Posterior vena cava (tissue), 2 donors: Measurements from ENCODE around the gene FBXO47. TPM values are rescaled to one million over a fixed set of nuclear protein-coding genes. Genes with fewer than 3 reads are reported as not detected.
A peak's percentile ranks its signal among the peaks of the same experiment; 100 is the strongest.
"Not testable (repeated sequence)": the region's sequence is repeated elsewhere in the genome, so short reads cannot be mapped to it uniquely, and the experiment has no call there.

Experiments
- DNase-seq: peaks from one replicate; pipeline ENCODE4 v3.0.0-alpha.2; 2020; ENCODE audit warnings: low spot score
- intact Hi-C, 2 donors: fragments of 100-400 bp; cut with DNase I; formaldehyde crosslinking; loops; one replicate each; pipeline versions ENCODE4 v1.14.1 to v1.14.2; 2022 to 2023
- total RNA-seq, 2 donors: library from RNA; stranded (reverse); fragmentation: NEBNext Ultra II Directional; extraction: Animal tissue kit (Norgen Biotek cat#: 25700); gene quantifications; one replicate each; pipeline ENCODE4 v1.2.1, GENCODE V29; 2021
- donor health status: DM: yes; HTN: yes; CAD: no.
- donor health status: DM: yes; HTN: yes; CAD: no.

The FBXO47 gene
- total RNA-seq, 2 donors from 2014 or later: not detected

- DNase-seq, intact Hi-C loops: not testable (repeated sequence)
Observed at GRCh38 chr17:38930782-38931181, 36.4 kb downstream of the FBXO47 start.

DNA sequence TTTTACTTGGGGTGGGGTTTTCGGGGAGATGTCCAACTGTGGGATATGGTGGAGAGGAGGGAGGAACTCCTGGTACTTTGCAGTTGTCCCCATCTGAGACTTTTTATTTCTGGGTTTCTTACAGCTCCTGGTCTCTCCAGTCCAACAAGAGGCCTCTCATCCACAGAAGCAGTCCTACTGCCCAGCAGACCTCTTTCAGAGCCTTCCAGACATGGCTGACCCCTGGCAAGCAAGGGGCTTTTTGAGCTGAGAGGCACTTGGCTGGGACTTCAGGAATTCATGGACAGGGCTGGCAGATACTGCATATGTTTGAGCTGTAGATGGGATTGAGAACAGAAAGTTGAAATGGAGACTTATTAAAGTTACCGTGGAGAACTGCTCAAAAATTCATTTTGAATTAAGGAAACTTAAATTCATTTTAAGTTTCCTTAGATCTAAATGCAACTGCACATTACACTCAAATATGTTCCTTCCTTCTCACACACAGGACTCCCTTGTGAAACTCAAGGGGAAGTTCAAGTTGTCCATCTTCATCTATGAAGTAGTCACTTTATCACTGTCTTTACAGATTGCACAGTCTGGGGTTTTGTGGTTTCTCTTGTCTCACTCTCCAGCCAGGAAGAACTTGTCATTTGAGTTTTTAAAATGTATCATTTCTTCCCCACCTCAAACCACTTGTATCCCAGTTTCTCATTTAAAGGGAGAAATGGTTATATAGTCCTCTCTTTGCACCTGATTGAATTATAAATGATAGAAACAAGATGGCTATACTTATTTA lies 40.7 kb downstream of the FBXO47 start:
- intact Hi-C loops: no loop called here
- DNase-seq: no peak

GRCh38 chr17:38925263-38925995 lies 41.8 kb downstream of the FBXO47 start, which contains the start of gene LASP1NB:
TSS of gene LASP1NB (plus strand) at chr17:38925614.
- intact Hi-C loops: no loop called here
- DNase-seq: no peak

DNA sequence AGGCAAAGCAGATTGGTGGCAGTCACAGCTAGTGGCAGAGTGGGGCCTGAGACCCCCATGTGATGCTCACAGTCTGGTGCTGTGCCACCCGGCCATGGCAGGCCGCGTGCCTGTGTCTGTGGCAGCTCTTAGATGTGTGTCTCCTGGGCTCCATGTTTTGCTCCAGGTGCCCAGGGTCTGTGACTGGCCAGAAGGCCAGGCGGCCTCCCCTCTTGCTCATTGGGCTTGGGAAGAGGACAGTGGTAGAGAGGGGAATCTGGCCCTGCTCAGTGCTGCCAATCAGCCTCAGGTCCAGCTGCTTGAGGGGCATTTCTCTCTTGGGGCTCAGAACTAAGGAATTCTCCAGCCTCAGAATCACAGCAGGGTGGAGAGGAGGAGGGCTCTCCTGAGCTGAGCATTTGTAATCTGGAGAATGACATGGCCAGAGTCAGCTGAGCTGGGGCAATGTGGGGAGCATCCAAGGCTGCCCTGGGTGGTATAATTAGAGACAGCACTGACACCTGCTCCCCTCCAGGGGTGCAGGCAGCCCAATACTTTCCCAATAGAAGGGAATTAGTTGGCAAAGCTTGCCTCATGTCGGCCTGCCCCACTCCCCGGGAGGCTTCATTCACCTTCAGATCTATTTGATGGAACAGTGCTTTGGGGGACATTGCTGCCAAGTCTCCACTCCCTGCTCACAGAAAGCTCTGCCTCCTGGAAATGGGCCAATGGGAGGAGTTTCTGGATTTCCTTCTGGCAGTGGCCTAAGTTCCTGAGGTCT lies 44.5 kb downstream of the FBXO47 start:
- intact Hi-C loops: loop anchor here in 1 of 2 donors (5.0 kb wide), 1 partner anchor 50 kb away; the partner anchor contains the start of gene LASP1
- peak; percentile 83 for DNase-seq

DNA sequence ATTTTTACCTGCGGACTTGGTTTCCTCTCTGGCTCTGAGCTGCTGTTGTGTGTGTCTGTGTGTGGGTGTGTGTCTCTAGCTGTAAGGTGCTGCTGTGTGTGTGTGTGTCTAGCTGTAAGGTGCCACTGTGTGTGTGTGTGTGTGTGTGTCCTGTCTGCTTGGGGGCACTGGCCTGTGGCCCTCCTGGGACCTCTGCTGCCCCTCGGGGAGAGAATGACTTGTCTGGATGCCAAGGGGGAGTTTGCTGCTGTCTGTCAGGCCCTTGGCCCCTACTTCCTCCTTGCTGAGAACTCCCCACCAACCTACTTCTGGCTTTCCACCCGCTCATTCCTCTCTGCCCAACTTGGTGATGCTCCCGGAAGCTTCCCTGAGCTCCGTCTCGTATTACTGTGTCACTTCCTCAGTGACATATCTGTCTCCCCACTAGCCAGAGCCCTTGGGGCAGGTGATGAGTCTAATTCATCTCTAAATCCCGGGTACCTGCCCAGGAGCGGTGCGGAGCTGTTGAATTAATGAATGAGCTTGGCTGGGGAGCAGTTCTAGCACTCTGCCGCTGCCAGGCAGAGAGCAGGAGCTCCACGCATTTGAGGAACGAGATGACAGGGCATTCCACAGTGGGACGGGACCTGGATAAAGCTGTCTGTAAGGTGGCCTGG lies 45.3 kb downstream of the FBXO47 start:
- DNase-seq: peak; percentile 78
- intact Hi-C loops: loop anchor here in 1 of 2 donors (5.0 kb wide), 1 partner anchor 50 kb away; the partner anchor contains the start of gene LASP1

DNA sequence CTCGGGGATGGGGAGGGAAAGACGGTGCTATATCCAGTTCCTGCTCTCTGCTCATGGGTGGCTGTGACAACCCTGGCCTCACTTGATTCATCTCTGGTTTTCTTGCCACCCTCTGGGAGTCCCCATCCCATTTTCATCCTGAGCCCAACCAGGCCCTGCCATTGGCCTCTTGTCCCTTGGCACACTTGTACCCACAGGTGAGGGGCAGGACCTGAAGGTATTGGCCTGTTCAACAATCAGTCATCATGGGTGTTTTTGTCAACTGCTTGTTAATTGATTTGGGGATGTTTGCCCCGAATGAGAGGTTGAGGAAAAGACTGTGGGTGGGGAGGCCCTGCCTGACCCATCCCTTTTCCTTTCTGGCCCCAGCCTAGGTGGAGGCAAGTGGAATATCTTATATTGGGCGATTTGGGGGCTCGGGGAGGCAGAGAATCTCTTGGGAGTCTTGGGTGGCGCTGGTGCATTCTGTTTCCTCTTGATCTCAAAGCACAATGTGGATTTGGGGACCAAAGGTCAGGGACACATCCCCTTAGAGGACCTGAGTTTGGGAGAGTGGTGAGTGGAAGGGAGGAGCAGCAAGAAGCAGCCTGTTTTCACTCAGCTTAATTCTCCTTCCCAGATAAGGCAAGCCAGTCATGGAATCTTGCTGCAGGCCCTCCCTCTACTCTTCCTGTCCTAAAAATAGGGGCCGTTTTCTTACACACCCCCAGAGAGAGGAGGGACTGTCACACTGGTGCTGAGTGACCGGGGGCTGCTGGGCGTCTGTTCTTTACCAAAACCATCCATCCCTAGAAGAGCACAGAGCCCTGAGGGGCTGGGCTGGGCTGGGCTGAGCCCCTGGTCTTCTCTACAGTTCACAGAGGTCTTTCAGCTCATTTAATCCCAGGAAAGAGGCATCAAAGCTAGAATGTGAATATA lies 46.6 kb downstream of the FBXO47 start:
- peak; percentile 65 for DNase-seq
- intact Hi-C loops: loop anchor here in 1 of 2 donors (5.0 kb wide), 1 partner anchor 48 kb away; the partner anchor contains the start of gene LASP1

DNA sequence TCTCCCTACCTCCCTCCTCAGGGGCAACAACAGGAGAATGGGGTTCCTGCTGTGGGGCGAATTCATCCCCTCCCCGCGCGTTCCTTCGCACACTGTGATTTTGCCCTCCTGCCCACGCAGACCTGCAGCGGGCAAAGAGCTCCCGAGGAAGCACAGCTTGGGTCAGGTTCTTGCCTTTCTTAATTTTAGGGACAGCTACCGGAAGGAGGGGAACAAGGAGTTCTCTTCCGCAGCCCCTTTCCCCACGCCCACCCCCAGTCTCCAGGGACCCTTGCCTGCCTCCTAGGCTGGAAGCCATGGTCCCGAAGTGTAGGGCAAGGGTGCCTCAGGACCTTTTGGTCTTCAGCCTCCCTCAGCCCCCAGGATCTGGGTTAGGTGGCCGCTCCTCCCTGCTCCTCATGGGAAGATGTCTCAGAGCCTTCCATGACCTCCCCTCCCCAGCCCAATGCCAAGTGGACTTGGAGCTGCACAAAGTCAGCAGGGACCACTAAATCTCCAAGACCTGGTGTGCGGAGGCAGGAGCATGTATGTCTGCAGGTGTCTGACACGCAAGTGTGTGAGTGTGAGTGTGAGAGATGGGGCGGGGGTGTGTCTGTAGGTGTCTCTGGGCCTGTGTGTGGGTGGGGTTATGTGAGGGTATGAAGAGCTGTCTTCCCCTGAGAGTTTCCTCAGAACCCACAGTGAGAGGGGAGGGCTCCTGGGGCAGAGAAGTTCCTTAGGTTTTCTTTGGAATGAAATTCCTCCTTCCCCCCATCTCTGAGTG lies 47.7 kb downstream of the FBXO47 start:
- intact Hi-C loops: loop anchor here in 1 of 2 donors (5.0 kb wide), 1 partner anchor 47 kb away; the partner anchor contains the start of gene LASP1
- DNase-seq: peak; percentile 66

GRCh38 chr17:38918916-38919315 lies 48.3 kb downstream of the FBXO47 start:
- DNase-seq: no peak
- intact Hi-C loops: no loop called here

GRCh38 chr17:38918129-38918913 lies 48.9 kb downstream of the FBXO47 start:
- intact Hi-C loops: no loop called here
- DNase-seq: no peak

DNA sequence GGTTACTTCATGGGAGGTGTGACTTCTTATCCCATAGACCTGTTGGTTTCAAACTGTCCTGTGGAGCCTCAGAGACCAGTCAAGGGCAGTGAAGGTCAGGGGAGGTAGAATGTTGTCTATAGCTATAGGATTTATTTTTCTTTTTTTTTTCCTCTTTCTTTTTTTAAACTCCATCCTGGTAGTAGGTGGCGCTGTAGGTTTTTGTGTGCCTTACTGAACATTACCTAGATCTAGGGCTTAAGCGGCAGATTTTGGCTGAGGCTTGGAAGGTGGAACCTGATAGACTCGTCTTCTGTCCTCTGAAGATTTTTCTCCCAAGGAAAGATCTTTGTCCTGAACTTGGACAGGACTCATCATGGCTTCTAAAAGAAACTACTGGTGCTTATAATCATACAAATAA lies 49.9 kb downstream of the FBXO47 start:
- intact Hi-C loops: no loop called here
- no peak for DNase-seq

- intact Hi-C loops: no loop called here
- no peak for DNase-seq
Observed at GRCh38 chr17:38916771-38917170, 50.4 kb downstream of the FBXO47 start.

GRCh38 chr17:38915639-38915995 lies 51.6 kb downstream of the FBXO47 start:
- intact Hi-C loops: no loop called here
- DNase-seq: no peak

GRCh38 chr17:38914741-38915638 lies 52.2 kb downstream of the FBXO47 start:
- intact Hi-C loops: loop anchor here in 1 of 2 donors (5.0 kb wide), 1 partner anchor 787 kb away; the partner anchor contains the start of gene ERBB2
- DNase-seq: no peak

- DNase-seq: peak; percentile 76
- intact Hi-C loops: loop anchor here in 1 of 2 donors (5.0 kb wide), 1 partner anchor 790 kb away; the partner anchor contains the start of gene ERBB2
Observed at GRCh38 chr17:38912221-38912813, 54.9 kb downstream of the FBXO47 start.

DNA sequence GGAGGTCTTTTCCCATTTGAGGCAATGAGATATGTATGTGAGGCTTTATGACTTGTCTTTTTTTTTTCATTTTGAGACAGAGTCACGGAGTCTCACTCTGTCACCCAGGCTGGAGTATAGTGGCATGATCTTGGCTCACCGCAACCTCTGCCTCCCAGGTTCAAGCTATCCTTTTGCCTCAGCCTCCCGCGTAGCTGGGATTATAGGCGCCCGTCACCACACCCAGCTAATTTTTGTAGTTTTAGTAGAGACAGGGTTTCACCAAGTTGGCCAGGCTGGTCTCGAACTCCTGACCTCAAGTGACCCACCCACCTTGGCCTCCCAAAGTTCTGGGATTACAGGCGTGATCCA lies 55.5 kb downstream of the FBXO47 start:
- DNase-seq: not testable (repeated sequence)
- intact Hi-C loops: loop anchor here in 1 of 2 donors (5.0 kb wide), 1 partner anchor 791 kb away; the partner anchor contains the start of gene ERBB2
